Stomach smooth muscle (tissue), 2 donors: Measurements from ENCODE around the gene GNLY.

Experiments
- H3K27ac ChIP-seq: one replicate; pipeline ENCODE4 v1.7.0; 2013; ENCODE audit warnings: mild to moderate bottlenecking, low read length, inconsistent platforms
- H3K27me3 ChIP-seq, 2 donors: one replicate each; pipeline ENCODE4 v1.7.0; 2013; ENCODE audit warnings: low read length in 2 of 2; ENCODE audit not compliant: insufficient read depth in 2 of 2, control insufficient read depth in 1 of 2
- H3K36me3 ChIP-seq, 2 donors: one replicate each; pipeline ENCODE4 v1.7.0; 2013; ENCODE audit warnings: low read length in 2 of 2; ENCODE audit not compliant: control insufficient read depth in 2 of 2, insufficient read depth in 2 of 2
- H3K4me1 ChIP-seq: one replicate; pipeline ENCODE4 v1.7.0; 2013; ENCODE audit warnings: low read length; ENCODE audit not compliant: control insufficient read depth, insufficient read depth
- H3K4me3 ChIP-seq, 2 donors: one replicate each; pipeline ENCODE4 v1.7.0; 2013; ENCODE audit warnings: low read length in 2 of 2
- H3K9ac ChIP-seq, 2 donors: one replicate each; pipeline ENCODE4 v1.7.0; 2013; ENCODE audit warnings: low read length in 2 of 2, mild to moderate bottlenecking in 1 of 2
- H3K9me3 ChIP-seq, 2 donors: one replicate each; pipeline ENCODE4 v1.7.0; 2013; ENCODE audit warnings: low read length in 2 of 2; ENCODE audit not compliant: control insufficient read depth in 2 of 2
- donor health status: healthy.
- donor health status: Pancreatic carcinoma.

GNLY gene

GRCh38 chr2:85728883-85729824 is 35.0 kb downstream of the GNLY start:
- Histone ChIP-seq H3K9me3 (no peaks in the 10 kb centered on the region), H3K9ac (peak overlapping the region in 1 of 2 donors; percentile 13), H3K4me1 (peaks cover 8% of the 10 kb centered on the region)

GRCh38 chr2:85729825-85730510 is 35.8 kb downstream of the GNLY start:
- H3K9ac ChIP-seq = no peak overlapping the region
- no peak overlapping the region for H3K27ac ChIP-seq
- no peaks in the 10 kb centered on the region for H3K36me3 ChIP-seq
- H3K9me3 ChIP-seq = no peaks in the 10 kb centered on the region
- H3K4me1 ChIP-seq = peaks cover 11% of the 10 kb centered on the region
- no peak overlapping the region for H3K4me3 ChIP-seq
- no peaks in the 10 kb centered on the region for H3K27me3 ChIP-seq

More at GRCh38 chr2:85728883-85729824, 35.0 kb downstream of the GNLY start:
- no peaks in the 10 kb centered on the region for H3K36me3 ChIP-seq
- H3K27ac ChIP-seq = no peak overlapping the region
- peak overlapping the region; percentile 40 to 43 for H3K4me3 ChIP-seq
- peaks cover 0 to 2% of the 10 kb centered on the region in 2 donors for H3K27me3 ChIP-seq

- no peak overlapping the region for H3K27ac ChIP-seq
- peaks cover 11% of the 10 kb centered on the region for H3K4me1 ChIP-seq
Observed at GRCh38 chr2:85730686-85731230, 36.6 kb downstream of the GNLY start.

DNA sequence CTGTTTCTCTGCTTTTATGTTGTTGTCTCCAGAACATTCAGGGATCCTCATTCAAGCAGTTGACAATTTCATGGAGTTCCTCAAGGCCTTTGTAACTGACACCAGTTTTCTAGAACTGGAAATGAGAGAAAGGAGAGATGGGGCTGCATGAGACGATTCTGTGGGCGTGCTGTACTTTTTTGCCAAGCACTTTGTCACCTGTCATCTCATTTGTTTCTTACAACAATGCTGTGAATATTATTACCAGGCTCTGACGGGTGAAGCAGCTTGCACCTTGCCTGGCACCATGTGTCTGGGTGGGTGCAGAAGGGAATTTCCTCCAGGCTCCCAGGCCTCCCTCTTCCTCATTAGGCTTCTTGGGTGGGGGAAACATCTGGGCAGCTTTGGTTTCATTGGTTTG is 37.4 kb downstream of the GNLY start:
- H3K27ac ChIP-seq = no peak overlapping the region
- peaks cover 11% of the 10 kb centered on the region for H3K4me1 ChIP-seq
- H3K4me3 ChIP-seq = no peak overlapping the region
- H3K36me3 ChIP-seq = no peaks in the 10 kb centered on the region
- no peaks in the 10 kb centered on the region for H3K9me3 ChIP-seq
- no peaks in the 10 kb centered on the region for H3K27me3 ChIP-seq
- no peak overlapping the region for H3K9ac ChIP-seq

More at GRCh38 chr2:85730686-85731230, 36.6 kb downstream of the GNLY start:
- H3K27me3 ChIP-seq = no peaks in the 10 kb centered on the region
- H3K36me3 ChIP-seq = no peaks in the 10 kb centered on the region
- H3K9me3 ChIP-seq = no peaks in the 10 kb centered on the region
- H3K9ac ChIP-seq = no peak overlapping the region
- no peak overlapping the region for H3K4me3 ChIP-seq

- Histone ChIP-seq H3K36me3 (no peaks in the 10 kb centered on the region), H3K9me3 (no peaks in the 10 kb centered on the region), H3K27ac (no peak overlapping the region), H3K27me3 (no peaks in the 10 kb centered on the region), H3K4me3 (no peak overlapping the region), H3K4me1 (peaks cover 21% of the 10 kb centered on the region), H3K9ac (no peak overlapping the region)
Observed at GRCh38 chr2:85732467-85733120, 38.4 kb downstream of the GNLY start.

GRCh38 chr2:85733121-85733960 is 39.2 kb downstream of the GNLY start:
- Histone ChIP-seq H3K36me3 (no peaks in the 10 kb centered on the region), H3K4me1 (peaks cover 28% of the 10 kb centered on the region), H3K9me3 (no peaks in the 10 kb centered on the region), H3K9ac (no peak overlapping the region), H3K4me3 (no peak overlapping the region), H3K27ac (no peak overlapping the region), H3K27me3 (no peaks in the 10 kb centered on the region)

GRCh38 chr2:85734015-85734414 is 39.9 kb downstream of the GNLY start:
- Histone ChIP-seq H3K4me3 (no peak overlapping the region), H3K27ac (no peak overlapping the region), H3K36me3 (no peaks in the 10 kb centered on the region), H3K9me3 (no peaks in the 10 kb centered on the region), H3K27me3 (no peaks in the 10 kb centered on the region), H3K4me1 (peaks cover 22% of the 10 kb centered on the region), H3K9ac (no peak overlapping the region)

GRCh38 chr2:85734942-85735608 is 40.9 kb downstream of the GNLY start:
- no peaks in the 10 kb centered on the region for H3K9me3 ChIP-seq
- H3K9ac ChIP-seq = no peak overlapping the region
- no peak overlapping the region for H3K4me3 ChIP-seq
- peaks cover 20% of the 10 kb centered on the region for H3K4me1 ChIP-seq
- H3K36me3 ChIP-seq = no peaks in the 10 kb centered on the region
- no peak overlapping the region for H3K27ac ChIP-seq
- no peaks in the 10 kb centered on the region for H3K27me3 ChIP-seq

DNA sequence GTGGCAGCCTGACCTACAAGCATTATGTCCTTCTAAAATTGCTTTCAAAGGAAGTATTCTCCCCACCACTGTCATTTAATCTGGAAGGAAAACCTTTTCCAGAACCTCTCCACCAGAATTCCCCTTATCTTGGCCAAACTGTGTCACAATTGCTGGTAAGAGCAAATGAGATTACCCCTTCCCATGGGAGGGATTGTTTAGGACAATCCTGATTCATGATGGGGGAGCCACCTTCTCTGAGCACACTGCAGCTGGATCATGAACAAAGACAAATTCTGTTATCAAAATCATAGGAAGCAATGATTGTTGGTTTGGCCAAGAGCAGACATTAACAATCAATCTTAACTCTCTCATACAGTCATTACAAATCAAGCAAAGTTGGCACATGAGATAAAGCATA is 41.5 kb downstream of the GNLY start:
- H3K9me3 ChIP-seq = no peaks in the 10 kb centered on the region
- H3K4me3 ChIP-seq = no peak overlapping the region
- H3K27me3 ChIP-seq = no peaks in the 10 kb centered on the region
- no peak overlapping the region for H3K27ac ChIP-seq
- H3K4me1 ChIP-seq = peaks cover 21% of the 10 kb centered on the region
- no peak overlapping the region for H3K9ac ChIP-seq
- H3K36me3 ChIP-seq = no peaks in the 10 kb centered on the region
